Caki2 (cell line): ENCODE data around the gene MXD1. TPM values are rescaled to one million over a fixed set of nuclear protein-coding genes. Genes with fewer than 3 reads are reported as not detected.
"Not testable (repeated sequence)": the region's sequence is repeated elsewhere in the genome, so short reads cannot be mapped to it uniquely, and the experiment has no call there.

ENCODE experiments used
- DNase-seq: peaks from one replicate; pipeline ENCODE4 v3.0.0-alpha.2; 2015; ENCODE audit warnings: low read depth
- in situ Hi-C: cut with HindIII; loops from 2 replicates; pipeline ENCODE4 v1.10.0; 2016; ENCODE audit warnings: low sequenced_read_pairs, low pct_unique_long_range_greater_than_20kb, mixed read lengths
- total RNA-seq: library from RNA; depleted of rRNA; stranded (reverse); fragments of >200 nt; shearing (Covaris generic); gene quantifications from 2 replicates; pipeline ENCODE4 v1.2.3, GENCODE V29; 2014; ENCODE audit warnings: low replicate concordance

Gene MXD1
- total RNA-seq, 1 experiment from 2014 or later: 0.88 TPM

DNA sequence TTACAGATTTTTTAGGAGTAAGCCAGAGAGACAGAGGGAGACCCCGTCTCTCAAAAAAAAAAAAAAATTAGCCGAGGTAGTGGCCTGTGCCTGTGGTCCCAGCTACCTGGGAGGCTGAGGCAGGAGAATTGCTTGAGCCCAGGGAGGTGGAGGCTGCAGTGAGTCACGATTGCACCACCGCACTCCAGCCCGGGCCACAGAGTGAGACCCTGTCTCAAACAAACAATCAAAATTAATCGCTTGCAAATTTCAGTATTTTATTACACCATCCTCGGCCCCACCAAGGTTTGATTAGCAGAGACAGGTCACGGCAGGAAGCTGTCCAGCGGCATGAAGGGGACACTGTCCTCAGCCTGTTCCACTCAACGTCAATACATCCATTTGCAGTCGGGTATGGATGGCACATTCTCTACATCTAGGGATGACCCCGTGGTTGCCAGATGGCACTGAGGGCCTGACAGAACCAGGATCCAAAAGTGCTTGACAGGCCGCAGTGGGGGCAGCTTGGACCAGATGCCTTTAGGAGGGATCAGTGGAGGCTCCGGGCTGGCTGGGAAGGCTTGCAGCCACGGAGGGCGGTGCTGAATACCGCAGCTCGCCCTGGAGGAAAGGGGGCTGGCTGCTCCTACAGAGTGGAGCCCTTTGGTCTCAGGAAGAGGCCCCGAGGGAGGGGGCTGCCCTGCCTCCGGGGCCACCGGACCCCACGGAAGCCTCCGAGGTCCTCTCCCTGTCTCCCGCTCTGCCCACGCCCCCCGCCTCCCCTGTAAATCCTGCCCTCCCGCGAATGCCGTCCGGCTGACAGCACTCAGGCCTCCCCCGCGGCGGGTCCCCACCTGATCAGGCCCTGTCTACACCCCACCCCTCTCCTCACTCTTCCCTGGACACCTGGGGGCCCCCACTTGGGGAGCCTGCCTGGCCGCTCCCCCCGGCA is 33.4 kb downstream of the MXD1 start:
- in situ Hi-C loops: no loop called here

DNA sequence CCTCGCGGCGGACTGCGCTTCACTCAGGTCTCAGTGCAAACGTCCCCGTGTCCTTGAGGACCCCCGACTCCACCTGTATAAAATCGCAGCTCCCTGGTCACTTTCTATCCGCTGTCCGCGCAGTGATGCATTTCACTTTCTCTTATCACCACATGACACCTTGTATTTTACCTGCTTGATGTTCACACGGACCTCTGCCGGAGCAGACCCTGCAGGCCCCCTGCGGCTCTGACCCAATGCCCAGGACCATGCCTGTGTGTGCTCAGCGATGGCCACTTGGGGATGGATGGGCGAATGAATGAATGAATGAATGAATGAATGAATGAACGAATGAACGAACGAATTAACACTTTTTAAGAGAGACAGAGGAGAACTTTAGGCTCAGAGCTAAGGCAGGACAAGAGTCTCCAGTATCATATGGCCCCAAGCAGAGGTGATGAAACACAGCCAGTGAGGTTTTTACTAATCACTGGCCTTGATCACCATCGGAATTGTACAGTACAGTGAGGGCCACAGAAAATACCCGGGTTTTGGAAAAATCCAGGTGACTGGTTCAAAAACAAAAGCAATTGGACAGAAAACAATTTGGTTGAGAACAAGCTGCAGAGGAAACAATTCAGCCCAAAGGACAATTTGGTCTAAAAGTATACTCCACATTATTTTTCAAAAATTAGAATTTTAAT is 34.2 kb downstream of the MXD1 start:
- in situ Hi-C loops: no loop called here
- no peak for DNase-seq

More for the DNA sequence above, 33.4 kb downstream of the MXD1 start:
- no peak for DNase-seq

DNA sequence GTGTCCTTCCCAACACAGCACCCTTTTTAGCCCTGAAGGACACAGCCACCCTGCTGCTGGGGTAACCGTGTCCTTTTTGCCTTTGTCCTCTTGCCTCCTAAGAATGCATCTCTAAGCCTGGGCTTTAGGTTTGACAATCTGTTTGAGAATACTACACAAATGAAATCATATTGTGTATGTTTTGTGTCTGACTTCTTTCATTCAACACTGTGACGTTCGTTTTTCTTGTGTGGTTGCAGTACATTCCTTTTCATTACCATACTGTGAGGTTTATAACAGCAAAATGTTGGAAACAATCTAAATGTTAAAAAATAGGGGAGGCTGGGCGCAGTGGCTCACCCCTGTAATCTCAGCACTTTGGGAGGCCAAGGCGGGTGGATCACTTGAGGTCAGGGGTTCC is 35.3 kb downstream of the MXD1 start:
- in situ Hi-C loops: no loop called here
- DNase-seq: no peak

DNA sequence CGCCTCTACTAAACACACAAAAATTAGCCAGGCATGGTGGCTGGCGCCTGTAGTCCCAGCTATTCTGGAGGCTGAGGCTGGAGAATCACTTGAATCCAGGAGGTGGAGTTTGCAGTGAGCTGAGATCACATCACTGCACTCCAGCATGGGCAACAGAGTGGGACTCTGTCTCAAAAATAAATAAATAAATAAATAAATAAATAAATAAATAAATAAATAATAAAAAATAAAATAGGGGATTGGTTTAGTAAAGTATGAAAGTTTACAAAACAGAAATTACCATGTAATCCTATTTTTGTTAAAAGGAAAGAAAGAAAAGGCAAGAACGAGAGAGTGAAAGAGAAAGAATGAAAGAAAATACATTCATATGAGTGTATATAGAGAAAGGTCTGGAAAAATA is 35.8 kb downstream of the MXD1 start:
- DNase-seq, in situ Hi-C loops: not testable (repeated sequence)

DNA sequence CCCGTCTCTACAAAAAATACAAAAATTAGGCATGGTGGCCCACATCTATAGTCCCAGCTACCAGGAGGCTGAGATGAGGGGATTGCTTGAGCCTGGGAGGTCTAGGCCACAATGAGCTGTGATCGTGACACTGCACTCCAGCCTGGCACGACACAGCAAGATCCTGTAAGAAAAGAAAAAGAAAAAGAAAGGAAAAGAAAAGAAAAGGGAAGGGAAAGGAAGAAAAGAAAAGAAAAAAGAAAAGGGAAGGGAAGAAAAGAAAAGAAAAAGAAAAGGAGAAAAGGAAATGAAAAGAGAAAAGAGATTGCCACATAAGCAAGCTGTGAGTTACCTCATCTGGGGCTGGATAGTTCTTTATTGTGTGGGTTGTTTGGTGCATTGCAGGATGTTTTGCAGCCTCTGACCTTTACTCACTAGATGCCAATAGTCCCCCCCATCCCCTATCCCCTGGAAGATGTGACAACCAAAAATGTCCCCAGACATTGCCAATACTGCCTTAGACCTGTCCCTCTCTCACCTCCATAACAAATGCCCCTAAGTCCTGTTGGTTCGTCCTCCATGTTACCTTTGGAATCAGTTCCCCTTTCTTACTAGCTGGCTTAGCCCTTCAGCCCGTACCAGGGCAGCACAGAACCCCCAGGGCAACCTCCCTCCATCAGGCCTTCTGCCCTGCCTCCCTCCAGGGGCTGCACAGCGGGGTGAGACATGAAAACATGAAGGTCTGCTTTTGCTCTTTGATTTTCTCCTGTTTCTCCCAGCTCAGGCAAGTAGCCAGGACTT is 37.6 kb downstream of the MXD1 start:
- in situ Hi-C loops: no loop called here
- no peak for DNase-seq

DNA sequence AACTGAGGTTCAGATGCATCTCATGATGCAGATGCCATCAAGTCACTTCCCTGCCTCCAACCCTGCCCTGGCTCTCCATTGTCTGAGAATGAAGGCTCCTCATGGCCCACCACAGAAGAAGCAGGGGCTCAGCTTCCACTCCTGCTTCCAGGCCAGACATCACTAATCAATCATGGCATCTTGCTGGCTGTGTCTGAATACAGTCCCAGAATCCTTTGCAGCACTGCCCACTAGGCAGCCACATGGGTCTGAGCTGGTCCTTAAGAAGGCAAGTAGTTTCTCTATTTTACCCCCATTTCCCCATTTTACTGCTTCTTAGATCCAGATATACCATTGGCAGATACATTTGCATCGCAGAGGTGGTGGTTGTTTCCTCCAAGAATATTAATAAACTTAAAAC is 39.2 kb downstream of the MXD1 start:
- no peak for DNase-seq
- in situ Hi-C loops: no loop called here

DNA sequence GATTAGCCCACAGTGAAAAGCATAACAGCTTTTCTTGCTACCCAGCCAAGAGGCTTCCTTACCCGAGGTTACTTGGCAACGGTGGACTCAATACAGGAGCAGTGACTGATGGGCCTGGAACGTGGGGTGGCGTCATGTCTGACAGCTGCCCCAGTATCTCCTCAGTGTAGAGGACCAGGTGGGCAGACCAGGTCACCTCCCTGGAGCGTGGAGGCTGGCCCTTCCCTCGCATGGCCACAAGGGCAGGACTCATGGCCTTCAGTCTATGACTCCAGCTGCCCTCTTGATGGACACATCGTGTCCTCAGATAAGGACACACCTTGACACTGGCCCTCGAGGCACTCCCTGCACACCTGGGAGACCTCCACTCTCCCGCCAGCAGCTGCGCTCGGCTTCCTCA is 40.1 kb downstream of the MXD1 start:
- in situ Hi-C loops: no loop called here
- no peak for DNase-seq

DNA sequence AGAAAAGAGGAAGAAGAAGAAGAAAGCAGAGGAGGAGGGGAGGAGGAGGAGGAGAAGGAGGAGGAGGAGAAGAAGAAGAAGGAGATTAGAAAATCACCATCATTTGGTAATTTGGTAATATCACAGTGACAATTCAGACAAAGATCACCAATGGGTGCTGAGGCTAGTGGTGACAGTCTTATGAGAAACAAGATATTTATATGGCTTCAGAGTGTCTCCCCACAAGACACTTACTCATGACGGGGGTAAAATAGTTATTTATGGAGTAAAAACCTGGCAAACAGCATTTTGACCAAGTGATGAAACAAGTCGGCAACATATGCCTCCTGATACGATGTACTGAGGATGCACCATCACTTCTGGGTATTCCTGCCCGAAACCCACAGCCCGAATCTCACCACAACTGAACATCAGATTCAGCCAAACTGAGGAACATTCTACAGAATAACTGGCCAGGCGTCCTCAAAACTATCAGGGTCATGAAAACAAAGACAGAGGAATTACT is 41.6 kb downstream of the MXD1 start:
- DNase-seq: no peak
- in situ Hi-C loops: no loop called here

DNA sequence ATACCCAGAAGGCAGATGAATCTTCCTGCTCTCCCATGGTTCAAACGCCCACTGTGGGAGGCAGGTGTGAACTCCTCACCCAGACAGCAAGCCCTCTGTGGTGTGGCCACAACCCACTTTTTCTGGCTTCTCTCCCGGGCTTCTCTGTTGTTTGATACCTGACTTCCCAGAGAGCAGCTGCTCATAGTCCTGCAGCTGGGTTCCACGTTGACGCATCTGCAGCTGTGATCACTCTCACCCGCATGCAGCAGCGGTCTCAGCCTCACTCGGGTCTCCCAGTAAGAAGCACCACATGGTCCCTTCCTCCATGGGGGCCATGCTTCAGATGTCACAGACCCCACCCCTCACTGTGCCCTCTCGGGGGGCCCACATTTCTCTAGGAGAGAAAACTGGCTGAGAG is 43.1 kb downstream of the MXD1 start:
- no peak for DNase-seq
- in situ Hi-C loops: no loop called here

DNA sequence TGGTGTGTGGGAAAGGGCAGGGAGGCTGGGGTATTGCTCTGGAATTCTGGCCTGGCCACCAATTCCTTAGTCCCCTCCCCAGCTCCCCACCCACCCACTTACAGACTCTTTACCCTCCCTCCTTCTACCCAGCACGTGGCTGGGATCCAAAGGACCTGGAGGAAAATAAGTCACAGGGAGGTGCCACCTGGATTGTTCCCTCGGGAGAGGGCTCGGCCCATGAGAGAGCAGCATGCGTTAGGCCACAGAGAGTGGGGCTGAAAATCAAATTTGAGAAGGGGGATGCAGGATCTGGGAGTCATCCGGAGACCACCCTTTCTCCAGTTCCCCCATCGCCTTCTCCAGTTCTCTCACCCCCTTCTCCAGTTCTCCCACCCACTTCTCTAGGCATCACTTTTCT is 43.6 kb downstream of the MXD1 start:
- no peak for DNase-seq
- in situ Hi-C loops: no loop called here

DNA sequence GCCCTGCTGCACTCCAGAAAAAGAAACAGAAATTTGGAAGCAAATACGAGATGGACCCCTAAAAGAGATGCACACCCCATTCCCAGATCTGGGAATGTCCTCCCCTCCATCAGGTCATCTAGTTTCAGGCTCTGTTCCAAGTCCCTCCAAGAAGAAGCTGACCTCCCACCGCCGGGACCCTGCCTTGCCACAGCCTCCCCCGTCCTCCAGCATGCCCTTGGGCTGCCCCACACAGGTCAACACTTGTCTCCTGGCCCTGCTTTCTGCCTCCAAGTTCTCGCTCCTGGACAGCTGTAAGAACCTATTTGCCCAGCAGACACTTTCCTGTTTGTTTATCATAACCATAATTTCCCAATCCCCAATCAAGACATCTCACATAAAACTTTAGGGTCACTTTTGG is 44.5 kb downstream of the MXD1 start:
- in situ Hi-C loops: no loop called here
- DNase-seq: no peak

DNA sequence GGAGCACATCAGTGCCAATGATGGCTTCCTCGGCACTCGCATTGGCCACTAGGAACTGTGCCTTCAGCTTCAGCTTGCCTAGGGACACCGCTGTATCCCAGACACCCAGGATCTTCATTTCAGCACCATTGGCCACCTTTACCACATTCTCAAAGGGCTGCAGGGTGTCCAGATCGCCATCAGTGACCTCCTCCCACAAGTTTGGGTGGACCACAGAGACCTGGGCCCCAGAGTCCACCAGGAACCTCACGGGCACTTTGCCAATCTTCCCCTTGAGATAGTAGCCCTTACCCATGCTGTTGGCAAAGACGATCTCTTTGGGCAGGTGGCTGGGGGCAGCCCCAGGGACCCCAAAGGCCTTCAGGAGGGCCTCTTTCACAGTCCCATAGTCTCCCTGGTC is 45.9 kb downstream of the MXD1 start:
- no peak for DNase-seq
- in situ Hi-C loops: no loop called here

DNA sequence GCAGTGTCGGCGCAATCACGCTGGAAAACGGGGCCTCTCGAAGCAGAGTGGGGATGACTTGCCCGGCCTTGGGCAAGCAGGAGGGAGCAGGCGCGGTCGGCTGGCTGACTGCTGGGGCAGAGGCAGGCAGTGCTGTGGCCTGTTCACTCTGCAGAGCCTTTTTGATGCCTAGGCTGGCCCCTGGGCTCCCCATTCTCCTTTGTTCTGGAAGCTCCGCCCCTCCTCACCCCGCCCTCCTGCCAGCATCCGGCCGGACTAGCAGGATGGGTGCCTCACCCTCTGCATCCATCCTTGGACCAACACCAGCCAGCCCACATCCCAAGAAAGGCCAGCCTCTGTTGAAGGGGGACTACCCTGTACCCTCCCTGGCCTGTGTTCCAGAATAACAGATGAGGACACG is 46.6 kb downstream of the MXD1 start, which contains the start of gene ASPRV1:
Gene ASPRV1 (minus strand): TSS at position 136 of the 400 bp plus-strand sequence. CDS start 195 bp downstream, outside the sequence.
- in situ Hi-C loops: no loop called here
- DNase-seq: no peak

DNA sequence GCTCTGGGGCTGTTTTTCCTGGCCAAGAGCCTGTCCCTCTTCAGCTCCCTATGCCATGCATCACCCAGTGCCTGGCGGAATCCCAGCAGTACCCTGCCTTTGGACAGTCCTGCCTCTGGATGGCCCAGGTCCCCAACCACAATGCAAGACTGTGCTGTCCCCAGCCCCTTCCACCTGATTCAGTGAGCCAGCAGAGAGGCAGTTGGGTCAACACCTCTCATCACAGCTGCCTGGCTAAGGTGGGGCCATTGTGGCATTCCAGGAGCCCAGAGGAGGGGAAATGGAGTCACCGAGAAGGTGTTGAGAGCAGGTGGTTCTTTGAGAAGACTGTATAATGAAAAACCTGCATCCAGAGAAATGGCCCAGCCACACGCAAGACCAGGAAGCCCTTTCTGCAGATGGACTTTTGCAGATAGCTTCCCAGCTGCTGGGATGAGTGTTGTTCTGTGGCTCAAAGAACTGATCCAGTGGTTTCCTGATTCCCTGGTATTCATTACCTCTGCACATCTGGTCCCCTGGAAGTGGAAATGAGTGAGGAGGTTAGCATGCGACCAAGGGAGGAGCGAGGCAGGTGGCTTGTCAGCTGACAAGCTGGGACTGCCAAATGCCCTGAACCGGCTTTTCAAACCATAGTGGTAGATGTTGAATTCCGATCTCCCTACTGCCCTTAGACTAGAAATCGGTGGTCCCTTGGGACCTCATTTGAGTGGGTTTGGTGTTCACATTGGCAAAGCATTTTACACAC is 48.2 kb downstream of the MXD1 start:
- no peak for DNase-seq
- in situ Hi-C loops: no loop called here

DNA sequence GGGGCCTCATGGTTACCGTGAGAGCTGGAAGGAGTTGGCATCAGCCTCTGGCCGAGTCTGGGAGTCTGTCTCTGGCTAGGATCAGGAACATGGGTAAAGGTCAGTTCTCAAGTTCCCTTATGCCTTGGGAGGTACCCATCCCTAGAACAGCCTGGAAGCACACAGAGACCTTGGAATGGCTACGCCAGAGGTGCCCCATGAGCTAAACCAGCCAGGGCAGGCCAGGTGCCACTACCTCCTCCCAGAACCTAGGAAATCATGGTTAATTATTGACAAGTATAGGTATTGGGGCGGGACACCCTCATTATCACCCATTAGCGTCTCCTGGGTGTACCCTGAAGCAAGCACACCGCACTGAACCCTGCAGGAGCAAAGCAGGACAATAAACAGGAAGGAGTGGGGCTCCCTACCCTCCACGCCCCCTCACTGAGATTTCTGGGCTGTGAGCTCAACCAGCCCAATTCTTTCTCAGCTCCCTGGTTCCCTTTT is 49.5 kb downstream of the MXD1 start:
- in situ Hi-C loops: no loop called here

DNA sequence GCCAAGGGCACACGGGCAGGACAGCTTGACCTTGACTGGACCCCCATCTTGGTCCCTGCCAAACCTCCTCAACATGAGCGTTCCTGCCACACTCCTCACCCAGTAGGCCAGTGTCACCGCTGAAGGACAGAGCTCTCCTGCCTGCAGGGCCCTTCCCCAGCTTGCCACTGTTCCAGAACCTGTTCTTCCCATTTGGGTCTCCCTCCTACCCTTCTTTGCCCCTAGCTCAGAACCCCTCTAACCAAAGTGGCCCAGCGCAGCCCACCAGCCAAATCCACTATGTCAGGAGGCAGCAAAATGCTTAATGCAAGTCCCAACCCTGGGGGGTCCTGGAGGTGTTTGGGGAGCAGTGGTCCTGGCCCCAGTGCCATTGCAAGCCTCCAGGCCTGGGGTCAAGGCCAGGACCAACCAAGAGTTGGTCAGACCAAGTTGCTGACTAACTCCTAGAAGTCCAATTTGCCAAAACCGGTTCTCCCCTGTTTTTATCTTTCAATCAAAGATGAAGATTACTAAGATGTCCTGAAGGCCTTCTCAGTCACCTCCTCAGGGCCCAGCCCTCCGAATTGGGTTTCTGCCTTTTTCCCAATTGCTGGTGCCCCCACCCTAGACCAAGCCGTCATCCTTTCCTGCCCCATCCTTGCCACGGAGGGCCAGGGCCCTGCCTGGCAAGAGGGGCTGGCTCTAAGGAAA is 51.0 kb downstream of the MXD1 start:
- in situ Hi-C loops: no loop called here
- no peak for DNase-seq

More for the DNA sequence above, 49.5 kb downstream of the MXD1 start:
- no peak for DNase-seq

DNA sequence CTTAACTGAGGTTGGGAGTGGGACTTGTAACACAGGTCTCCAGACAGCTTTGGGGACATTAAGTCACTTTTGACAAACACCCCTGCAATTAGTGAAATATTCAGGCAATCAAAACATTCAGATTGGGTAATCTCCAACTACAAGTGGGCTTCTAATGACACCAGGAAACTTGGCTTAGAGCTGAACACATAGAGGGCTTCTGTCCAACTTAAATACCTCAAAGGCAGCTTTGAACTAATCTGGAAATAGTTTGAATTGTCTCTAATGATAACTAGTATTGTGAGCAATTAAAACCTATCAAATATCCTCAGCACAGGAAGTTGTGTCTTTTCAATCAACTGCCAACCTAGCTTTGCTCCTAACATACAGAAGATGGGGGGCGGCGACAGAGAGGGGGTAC is 51.6 kb downstream of the MXD1 start:
- in situ Hi-C loops: no loop called here
- no peak for DNase-seq
